ENCODE data around the gene PANK3. TPM values are rescaled to one million over a fixed set of nuclear protein-coding genes. Genes with fewer than 3 reads are reported as not detected.

Gene PANK3
- total RNA-seq, 1 experiment from 2014 or later: 117 TPM

DNA sequence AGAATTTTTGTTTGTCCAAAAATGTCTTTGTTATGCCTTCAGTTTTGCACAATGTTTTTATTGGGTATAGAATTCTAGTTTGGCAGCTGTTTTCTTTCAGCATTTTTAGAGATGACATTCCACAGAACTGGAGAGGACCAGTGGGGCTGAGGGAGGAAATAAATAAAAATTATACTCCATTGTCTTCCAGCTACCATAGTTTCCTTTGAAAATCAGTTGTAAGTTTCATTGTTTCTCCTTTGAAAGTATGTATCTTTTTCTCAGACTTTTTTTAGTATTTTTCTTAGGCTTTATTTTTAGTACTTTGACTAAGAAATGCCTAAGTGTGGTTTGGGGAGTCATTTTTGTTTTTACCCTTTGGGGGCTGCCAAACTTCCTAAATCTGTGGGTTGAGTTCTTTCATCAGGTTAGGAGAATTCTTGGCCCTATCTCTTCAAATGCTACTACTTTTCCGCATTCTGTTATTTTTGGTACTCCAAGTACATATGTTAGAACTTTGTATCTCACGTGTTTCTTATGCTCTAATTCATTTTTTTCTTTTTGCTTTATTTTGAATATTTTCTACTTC is 65.2 kb downstream of the PANK3 start:
- intact Hi-C loops (cut with micrococcal nuclease): no loop called here
- Mint-ChIP-seq H3K4me3 (ENCODE audit: unreplicated experiment) (no peak overlapping the region), H3K36me3 (ENCODE audit: insufficient read depth, unreplicated experiment) (peaks cover 100% of the 10 kb centered on the region), H3K4me1 (ENCODE audit: insufficient read depth, unreplicated experiment) (no peaks in the 10 kb centered on the region), H3K27ac (ENCODE audit: low read depth, unreplicated experiment) (no peak overlapping the region), H3K27me3 (ENCODE audit: insufficient read depth, unreplicated experiment) (no peaks in the 10 kb centered on the region), H3K9me3 (ENCODE audit: unreplicated experiment) (peaks cover 15% of the 10 kb centered on the region)
- no peak for DNase-seq (ENCODE audit: unreplicated experiment)
- CTCF ChIA-PET: interaction anchor here (0.6 to 1.1 kb wide), 5 partner anchors 8 to 408 kb away, joined by 3 to 5 read pairs (median 3); no protein-coding TSS in a partner anchor
- POLR2A ChIA-PET: interaction anchor here (1.6 kb wide), 1 partner anchor 27 kb away, joined by 4 read pairs; the partner anchor contains the start of gene RARS1
- no peak for TF ChIP-seq CTCF (IDR thresholded peaks at IDR 0.05; ENCODE audit: unreplicated experiment)
- no TSS peak for BruUV-seq (replicated peaks)

- BruUV-seq (replicated peaks): no TSS peak
- Mint-ChIP-seq H3K4me3 (ENCODE audit: unreplicated experiment) (no peak overlapping the region), H3K9me3 (ENCODE audit: unreplicated experiment) (no peaks in the 10 kb centered on the region), H3K27me3 (ENCODE audit: insufficient read depth, unreplicated experiment) (no peaks in the 10 kb centered on the region), H3K27ac (ENCODE audit: low read depth, unreplicated experiment) (no peak overlapping the region), H3K36me3 (ENCODE audit: insufficient read depth, unreplicated experiment) (peaks cover 98% of the 10 kb centered on the region), H3K4me1 (ENCODE audit: insufficient read depth, unreplicated experiment) (no peaks in the 10 kb centered on the region)
- TF ChIP-seq CTCF (IDR thresholded peaks at IDR 0.05; ENCODE audit: unreplicated experiment): no peak
- ChIA-PET POLR2A (no interaction called here), CTCF (interaction anchor here (2.8 kb wide), 1 partner anchor 15 kb away, joined by 8 read pairs; no protein-coding TSS in a partner anchor)
- intact Hi-C loops (cut with micrococcal nuclease): no loop called here
- no peak for DNase-seq (ENCODE audit: unreplicated experiment)
These were observed 76.5 kb downstream of the PANK3 start for GRCh38 chr5:168502563-168503237.

Small RNA genes within 50 kb of the gene (microRNA-seq; reads per million reads assigned to microRNA genes)
- gene MIR103A1: not detected
- gene MIR103B1: not detected

Other genes with a start within 250 kb of the PANK3 start
- 120 and 127 TPM in 2 replicates for gene RARS1, start 92.9 kb downstream of the PANK3 start, total RNA-seq (2022)
- gene FBLL1, start 50.1 kb downstream of the PANK3 start, total RNA-seq (2022): 0.42 TPM in 1 of 2 replicates, not detected in the other

Data from MCF 10A (cell line).